H9 (cell line): Measurements from ENCODE around the gene CRY2. TPM values are rescaled to one million over a fixed set of nuclear protein-coding genes. Genes with fewer than 3 reads are reported as not detected.

Source experiments
- DNase-seq: peaks from one replicate; pipeline ENCODE4 v3.0.0-alpha.2; 2017
- H2AFZ ChIP-seq: one replicate; pipeline ENCODE4 v1.6.1; 2013; ENCODE audit warnings: mild to moderate bottlenecking, low read length, control low read depth, moderate library complexity
- H2AK5ac ChIP-seq: 2 replicates; pipeline ENCODE4 v1.6.1; 2013; ENCODE audit warnings: low read length, control low read depth, mixed read lengths; ENCODE audit not compliant: insufficient read length
- H2BK120ac ChIP-seq: one replicate; pipeline ENCODE4 v1.6.1; 2013; ENCODE audit warnings: low read depth, mild to moderate bottlenecking, low read length, control low read depth, inconsistent platforms; ENCODE audit not compliant: poor library complexity, severe bottlenecking
- H2BK12ac ChIP-seq: 2 replicates; pipeline ENCODE4 v1.6.1; 2013; ENCODE audit warnings: low read length, control low read depth, mixed read lengths, low read depth; ENCODE audit not compliant: insufficient read length
- H2BK15ac ChIP-seq: 2 replicates; pipeline ENCODE4 v1.6.1; 2013; ENCODE audit warnings: low read depth, low read length, control low read depth
- H2BK20ac ChIP-seq: one replicate; pipeline ENCODE4 v1.6.1; 2013; ENCODE audit warnings: low read depth, mild to moderate bottlenecking, low read length, control low read depth, inconsistent platforms; ENCODE audit not compliant: poor library complexity, severe bottlenecking
- H2BK5ac ChIP-seq: 2 replicates; pipeline ENCODE4 v1.6.1; 2013; ENCODE audit warnings: low read length, control low read depth, mixed read lengths; ENCODE audit not compliant: insufficient read length
- H3K14ac ChIP-seq: 2 replicates; pipeline ENCODE4 v1.6.1; 2013; ENCODE audit warnings: low read length, control low read depth; ENCODE audit not compliant: insufficient read depth
- H3K18ac ChIP-seq: 2 replicates; pipeline ENCODE4 v1.6.1; 2013; ENCODE audit warnings: low read depth, mild to moderate bottlenecking, mixed read lengths, low read length, control low read depth; ENCODE audit not compliant: insufficient read length
- H3K23ac ChIP-seq: 2 replicates; pipeline ENCODE4 v1.6.1; 2013; ENCODE audit warnings: low read length, control low read depth, mixed read lengths, low read depth; ENCODE audit not compliant: insufficient read length
- H3K23me2 ChIP-seq: 2 replicates; pipeline ENCODE4 v1.6.1; 2013; ENCODE audit warnings: low read depth, mild to moderate bottlenecking, mixed read lengths, low read length, control low read depth; ENCODE audit not compliant: insufficient read length, poor library complexity, severe bottlenecking
- H3K27ac ChIP-seq: 2 replicates; pipeline ENCODE4 v1.5.1; 2013; ENCODE audit warnings: low read length, control low read depth, mixed read lengths, low read depth; ENCODE audit not compliant: insufficient read length
- H3K27me3 ChIP-seq: 2 replicates; pipeline ENCODE4 v1.6.1; 2013; ENCODE audit warnings: low read length, control low read depth, inconsistent platforms; ENCODE audit not compliant: insufficient read depth
- H3K4ac ChIP-seq: 2 replicates; pipeline ENCODE4 v1.6.1; 2013; ENCODE audit warnings: low read depth, mild to moderate bottlenecking, control low read depth, inconsistent platforms, low read length, moderate library complexity
- H3K4me1 ChIP-seq: 2 replicates; pipeline ENCODE4 v1.6.1; 2013; ENCODE audit warnings: low read length, control low read depth, inconsistent platforms; ENCODE audit not compliant: insufficient read depth
- H3K4me2 ChIP-seq: 2 replicates; pipeline ENCODE4 v1.6.1; 2013; ENCODE audit warnings: low read length, control low read depth, mixed read lengths; ENCODE audit not compliant: insufficient read length, insufficient read depth
- H3K56ac ChIP-seq: 2 replicates; pipeline ENCODE4 v1.6.1; 2013; ENCODE audit warnings: low read depth, mild to moderate bottlenecking, mixed read lengths, low read length, control low read depth; ENCODE audit not compliant: insufficient read length
- H3K79me1 ChIP-seq: 2 replicates; pipeline ENCODE4 v1.6.1; 2013; ENCODE audit warnings: low read depth, mild to moderate bottlenecking, moderate library complexity, low read length, control low read depth, inconsistent platforms; ENCODE audit not compliant: insufficient read depth, poor library complexity, severe bottlenecking
- H3K79me2 ChIP-seq: 2 replicates; pipeline ENCODE4 v1.6.1; 2013; ENCODE audit warnings: low read length, control low read depth, inconsistent platforms; ENCODE audit not compliant: insufficient read depth
- H3K9ac ChIP-seq: 2 replicates; pipeline ENCODE4 v1.6.1; 2013; ENCODE audit warnings: low read length, control low read depth, mixed read lengths; ENCODE audit not compliant: insufficient read length; ENCODE audit errors: extremely low read depth
- H3K9me3 ChIP-seq: one replicate; pipeline ENCODE4 v1.6.1; 2013; ENCODE audit warnings: low read depth, low read length, inconsistent platforms; ENCODE audit not compliant: control insufficient read depth
- H3T11ph ChIP-seq: one replicate; pipeline ENCODE4 v1.6.1; 2013; ENCODE audit warnings: mild to moderate bottlenecking, low read length, control low read depth, inconsistent platforms
- H4K20me1 ChIP-seq: one replicate; pipeline ENCODE4 v1.6.1; 2013; ENCODE audit not compliant: control insufficient read depth, insufficient read length, insufficient read depth
- H4K5ac ChIP-seq: 2 replicates; pipeline ENCODE4 v1.6.1; 2013; ENCODE audit warnings: low read depth, mild to moderate bottlenecking, mixed read lengths, low read length, control low read depth; ENCODE audit not compliant: insufficient read length
- H4K8ac ChIP-seq: replicated peaks from 2 replicates; pipeline ENCODE4 v1.6.1; 2013; ENCODE audit warnings: low read length, control low read depth, mixed read lengths, low read depth; ENCODE audit not compliant: insufficient read length
- H4K91ac ChIP-seq: 2 replicates; pipeline ENCODE4 v1.6.1; 2013; ENCODE audit warnings: low read depth, mild to moderate bottlenecking, moderate library complexity, mixed read lengths, low read length, control low read depth; ENCODE audit not compliant: insufficient read length
- H3K27ac Mint-ChIP-seq, 3 experiments: 2 replicates in 2 of 3; 3 replicates in 1 of 3; pipeline ENCODE4 v1.8.0; 2020 to 2021; ENCODE audit warnings: mixed read lengths in 3 of 3, mild to moderate bottlenecking in 1 of 3, moderate library complexity in 1 of 3
- H3K27me3 Mint-ChIP-seq: 2 replicates; pipeline ENCODE4 v1.8.0; 2021; ENCODE audit warnings: low read depth, mild to moderate bottlenecking, moderate library complexity, mixed read lengths
- H3K36me3 Mint-ChIP-seq, 3 experiments: 2 replicates in 2 of 3; 3 replicates in 1 of 3; pipeline ENCODE4 v1.8.0; 2020 to 2021; ENCODE audit warnings: low read depth in 3 of 3, mixed read lengths in 3 of 3; ENCODE audit not compliant: insufficient read depth in 1 of 3
- H3K4me1 Mint-ChIP-seq, 2 experiments: 2 replicates each; pipeline ENCODE4 v1.8.0; 2020; ENCODE audit warnings: mixed read lengths in 2 of 2
- H3K4me3 Mint-ChIP-seq, 2 experiments: 2 replicates in 1 of 2; 3 replicates in 1 of 2; pipeline ENCODE4 v1.8.0; 2020 to 2021; ENCODE audit warnings: mild to moderate bottlenecking in 2 of 2, mixed read lengths in 2 of 2, moderate library complexity in 1 of 2
- H3K9me3 Mint-ChIP-seq, 2 experiments: 2 replicates in 1 of 2; 3 replicates in 1 of 2; pipeline ENCODE4 v1.8.0; 2020; ENCODE audit warnings: mild to moderate bottlenecking in 2 of 2, mixed read lengths in 2 of 2, moderate library complexity in 1 of 2
- WGBS: extraction: QIAGEN DNeasy Blood & Tissue Kit; methylation state at CpG from one replicate; pipeline ENCODE4 v1.1.7; 2013; ENCODE audit warnings: missing lambda C conversion rate, low lambda C conversion rate, mixed read lengths; ENCODE audit not compliant: insufficient read length; ENCODE audit errors: extremely low coverage; 5-methylcytosine and 5-hydroxymethylcytosine counted together
- total RNA-seq: library from RNA; stranded (reverse); gene quantifications from 2 replicates; pipeline ENCODE4 v1.2.1, GENCODE V29; 2021
- TF ChIP-seq, protein P1 (sequence below): fragments of 200-600 bp; sonication (generic); conservative IDR thresholded peaks from 3 replicates; pipeline ENCODE4 v1.8.0; 2021; ENCODE audit warnings: antibody characterized with exemption, mild to moderate bottlenecking

CRY2 gene
- total RNA-seq, 1 experiment from 2014 or later = 14.4 TPM

DNA sequence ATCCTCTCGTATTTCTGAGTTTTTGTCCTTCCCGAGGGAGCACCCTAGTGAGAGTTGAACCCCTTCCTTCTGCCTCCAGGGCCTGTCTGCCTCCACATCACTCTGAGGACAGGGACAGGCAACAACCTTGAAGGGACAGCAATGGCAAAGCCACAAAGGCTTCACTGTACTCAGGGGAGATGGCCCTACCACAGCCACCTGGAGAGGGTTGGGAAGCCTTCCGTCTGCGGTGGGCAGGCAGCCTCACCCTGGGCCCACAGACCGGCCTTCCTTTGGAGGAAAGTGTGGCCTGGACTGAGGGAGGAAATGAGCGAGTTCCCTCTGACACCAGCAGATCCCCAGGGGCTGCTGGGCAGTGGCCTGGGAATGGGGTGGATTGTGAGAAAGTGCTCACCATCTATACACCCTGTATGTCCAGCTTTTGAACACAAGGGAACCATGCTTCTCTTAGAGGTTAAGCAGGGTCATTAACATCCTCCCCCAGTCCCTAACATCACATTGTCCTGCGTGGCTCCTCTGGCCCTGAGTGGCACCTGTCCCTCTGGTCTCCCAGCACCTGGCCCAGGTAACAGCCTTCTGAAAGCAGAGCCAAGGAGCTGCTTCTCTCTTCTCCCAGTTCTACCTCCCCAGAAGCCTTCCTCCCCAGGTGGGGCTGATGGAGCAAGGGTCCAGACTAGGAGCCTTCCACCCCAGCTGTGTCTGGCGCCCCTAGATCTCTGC lies 35.5 kb upstream of the CRY2 start:
- Mint-ChIP-seq H3K36me3 (peaks cover 0 to 15% (median 15%) of the 10 kb centered on the region in 3 experiments; a peak in 5 of 7 replicates), H3K27me3 (no peaks in the 10 kb centered on the region; the same call in 1 of the 2 replicates), H3K4me1 (peaks cover 25 to 32% of the 10 kb centered on the region in 2 experiments), H3K4me3 (no peak overlapping the region), H3K9me3 (no peaks in the 10 kb centered on the region), H3K27ac (no peak overlapping the region)
- no peaks in the 10 kb centered on the region for H3K79me2 ChIP-seq
- no peak for DNase-seq
- H4K20me1 ChIP-seq = no peaks in the 10 kb centered on the region
- no peak overlapping the region for H3K27ac ChIP-seq
- no peak overlapping the region for H3K18ac ChIP-seq
- H3K27me3 ChIP-seq = no peaks in the 10 kb centered on the region
- H3K23me2 ChIP-seq = no peaks in the 10 kb centered on the region
- H4K91ac ChIP-seq = no peak overlapping the region
- no peak overlapping the region for H3K4ac ChIP-seq
- no CpG with 5 or more reads among the region's 8 CpGs for WGBS
- H2BK12ac ChIP-seq = no peak overlapping the region
- H2BK20ac ChIP-seq = no peak overlapping the region
- no peaks in the 10 kb centered on the region; the same call in 1 of the 2 replicates for H3K4me1 ChIP-seq
- H3K9ac ChIP-seq = no peak overlapping the region
- H2BK120ac ChIP-seq = no peak overlapping the region
- TF ChIP-seq, protein P1, sequence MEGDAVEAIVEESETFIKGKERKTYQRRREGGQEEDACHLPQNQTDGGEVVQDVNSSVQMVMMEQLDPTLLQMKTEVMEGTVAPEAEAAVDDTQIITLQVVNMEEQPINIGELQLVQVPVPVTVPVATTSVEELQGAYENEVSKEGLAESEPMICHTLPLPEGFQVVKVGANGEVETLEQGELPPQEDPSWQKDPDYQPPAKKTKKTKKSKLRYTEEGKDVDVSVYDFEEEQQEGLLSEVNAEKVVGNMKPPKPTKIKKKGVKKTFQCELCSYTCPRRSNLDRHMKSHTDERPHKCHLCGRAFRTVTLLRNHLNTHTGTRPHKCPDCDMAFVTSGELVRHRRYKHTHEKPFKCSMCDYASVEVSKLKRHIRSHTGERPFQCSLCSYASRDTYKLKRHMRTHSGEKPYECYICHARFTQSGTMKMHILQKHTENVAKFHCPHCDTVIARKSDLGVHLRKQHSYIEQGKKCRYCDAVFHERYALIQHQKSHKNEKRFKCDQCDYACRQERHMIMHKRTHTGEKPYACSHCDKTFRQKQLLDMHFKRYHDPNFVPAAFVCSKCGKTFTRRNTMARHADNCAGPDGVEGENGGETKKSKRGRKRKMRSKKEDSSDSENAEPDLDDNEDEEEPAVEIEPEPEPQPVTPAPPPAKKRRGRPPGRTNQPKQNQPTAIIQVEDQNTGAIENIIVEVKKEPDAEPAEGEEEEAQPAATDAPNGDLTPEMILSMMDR = no peak
- no peak overlapping the region for H4K5ac ChIP-seq
- no peak overlapping the region for H2BK15ac ChIP-seq
- H3K79me1 ChIP-seq = no peaks in the 10 kb centered on the region
- H3T11ph ChIP-seq = no peak overlapping the region
- H3K56ac ChIP-seq = no peak overlapping the region
- H2BK5ac ChIP-seq = no peak overlapping the region
- no peak overlapping the region for H4K8ac ChIP-seq
- H3K4me2 ChIP-seq = no peak overlapping the region
- H3K23ac ChIP-seq = no peak overlapping the region
- no peaks in the 10 kb centered on the region for H3K9me3 ChIP-seq
- no peak overlapping the region for H2AK5ac ChIP-seq
- no peak overlapping the region for H2AFZ ChIP-seq
- no peak overlapping the region for H3K14ac ChIP-seq
